ENCODE measurements around the gene GOLGA6L7.
"Not testable (repeated sequence)": the region's sequence is repeated elsewhere in the genome, so short reads cannot be mapped to it uniquely, and the experiment has no call there.

GOLGA6L7 gene

GRCh38 chr15:28808136-28808535, 40.3 kb downstream of the GOLGA6L7 start:
- H3K9me3 Mint-ChIP-seq; H3K36me3 Mint-ChIP-seq; DNase-seq; ATAC-seq (replicated peaks); H3K4me1 Mint-ChIP-seq; H3K4me3 Mint-ChIP-seq; H3K27me3 Mint-ChIP-seq; H3K27ac Mint-ChIP-seq: not testable (repeated sequence)

GRCh38 chr15:28800366-28800765, 48.1 kb downstream of the GOLGA6L7 start:
- H3K27ac Mint-ChIP-seq; ATAC-seq (replicated peaks); H3K4me1 Mint-ChIP-seq; H3K36me3 Mint-ChIP-seq; H3K27me3 Mint-ChIP-seq; DNase-seq; H3K9me3 Mint-ChIP-seq; H3K4me3 Mint-ChIP-seq: not testable (repeated sequence)

GRCh38 chr15:28798234-28798633, 50.2 kb downstream of the GOLGA6L7 start:
- not testable (repeated sequence) for DNase-seq; H3K27ac Mint-ChIP-seq; H3K36me3 Mint-ChIP-seq; H3K27me3 Mint-ChIP-seq; H3K4me1 Mint-ChIP-seq; H3K4me3 Mint-ChIP-seq; ATAC-seq (replicated peaks); H3K9me3 Mint-ChIP-seq

- DNase-seq; H3K4me1 Mint-ChIP-seq; H3K4me3 Mint-ChIP-seq; ATAC-seq (replicated peaks); H3K36me3 Mint-ChIP-seq; H3K27ac Mint-ChIP-seq; H3K9me3 Mint-ChIP-seq: not testable (repeated sequence)
- peaks cover 17 to 20% of the 10 kb centered on the region in 2 donors for H3K27me3 Mint-ChIP-seq
Measured at GRCh38 chr15:28794231-28794630, 54.2 kb downstream of the GOLGA6L7 start.

All from stimulated activated naive B cell treated with anti-CD40 and anti-IgM and Interleukin-4, amounts not matched to agents 10 μg/mL and 1 μg/mL and 100 μg/mL, for 72 hours (primary cell).